HepG2 (cell line): ENCODE measurements around the gene EXOSC6. TPM values are rescaled to one million over a fixed set of nuclear protein-coding genes. Genes with fewer than 3 reads are reported as not detected.

Experiments used
- CENPBD1 ChIP-seq: sonication (generic); formaldehyde crosslinking; IDR thresholded peaks from 2 replicates; pipeline ENCODE4 v1.8.0; 2022; ENCODE audit warnings: missing genetic modification reagents, low read depth, mild to moderate bottlenecking, borderline replicate concordance
- CENPT ChIP-seq: sonication (generic); formaldehyde crosslinking; IDR thresholded peaks from 2 replicates; pipeline ENCODE4 v1.8.0; 2022; ENCODE audit warnings: low read depth, mild to moderate bottlenecking, moderate library complexity, missing genetic modification reagents
- ELK4 ChIP-seq: sonication (generic); formaldehyde crosslinking; IDR thresholded peaks from 2 replicates; pipeline ENCODE4 v1.9.0; 2021; ENCODE audit warnings: missing genetic modification reagents, borderline replicate concordance
- FOXA3 ChIP-seq: IDR thresholded peaks from 2 replicates; pipeline ENCODE4 v1.6.1; 2016; ENCODE audit warnings: missing genetic modification reagents, missing compliant biosample characterization
- FOXJ3 ChIP-seq: sonication (generic); formaldehyde crosslinking; IDR thresholded peaks from 2 replicates; pipeline ENCODE4 v1.4.0; 2020; ENCODE audit warnings: missing genetic modification reagents, mild to moderate bottlenecking, borderline replicate concordance
- FOXO1 ChIP-seq: sonication (generic); formaldehyde crosslinking; IDR thresholded peaks from 2 replicates; pipeline ENCODE4 v1.4.0; 2020; ENCODE audit warnings: missing genetic modification reagents
- HES4 ChIP-seq: sonication (generic); formaldehyde crosslinking; IDR thresholded peaks from 2 replicates; pipeline ENCODE4 v1.9.0; 2021; ENCODE audit warnings: mild to moderate bottlenecking, missing genetic modification reagents, borderline replicate concordance
- HOXA9 ChIP-seq: sonication (generic); formaldehyde crosslinking; IDR thresholded peaks from 2 replicates; pipeline ENCODE4 v1.8.1; 2022; ENCODE audit warnings: missing genetic modification reagents, mild to moderate bottlenecking, moderate library complexity, borderline replicate concordance
- KLF16 ChIP-seq, 2 experiments: sonication (generic) in 1 of 2; formaldehyde crosslinking in 1 of 2; IDR thresholded peaks; 2 replicates each; pipeline versions ENCODE4 v1.6.1 to v1.8.0; 2016 to 2023; ENCODE audit warnings: missing genetic modification reagents in 2 of 2, missing compliant biosample characterization in 1 of 2
- PAF1 ChIP-seq: IDR thresholded peaks from 2 replicates; pipeline ENCODE4 v1.6.1; 2016; ENCODE audit warnings: missing genetic modification reagents, missing compliant biosample characterization
- REXO4 ChIP-seq: sonication (generic); formaldehyde crosslinking; IDR thresholded peaks from 2 replicates; pipeline ENCODE4 v1.8.0; 2022; ENCODE audit warnings: missing genetic modification reagents, mild to moderate bottlenecking, borderline replicate concordance
- SMARCC2 ChIP-seq: fragments of 450-650 bp; IDR thresholded peaks from 2 replicates; pipeline ENCODE4 v1.6.1; 2017; ENCODE audit warnings: antibody characterized with exemption, mild to moderate bottlenecking
- SUZ12 ChIP-seq: fragments of 150-350 bp; IDR thresholded peaks from 2 replicates; pipeline ENCODE4 v1.6.1; 2014; ENCODE audit warnings: low read depth, low read length
- TAF1 ChIP-seq: sonication (generic); formaldehyde crosslinking; IDR thresholded peaks from 2 replicates; pipeline ENCODE4 v1.4.0; 2020; ENCODE audit warnings: missing genetic modification reagents
- TSC22D2 ChIP-seq: sonication (generic); formaldehyde crosslinking; IDR thresholded peaks from 2 replicates; pipeline ENCODE4 v1.5.1; 2020; ENCODE audit warnings: missing genetic modification reagents, mild to moderate bottlenecking, borderline replicate concordance
- YY1 ChIP-seq: IDR thresholded peaks from 2 replicates; pipeline ENCODE4 v1.6.1; 2011; ENCODE audit warnings: low read length, low read depth, moderate library complexity, mild to moderate bottlenecking; ENCODE audit not compliant: insufficient read depth, insufficient replicate concordance
- ZBTB8A ChIP-seq: sonication (generic); formaldehyde crosslinking; IDR thresholded peaks from 2 replicates; pipeline ENCODE4 v1.4.0; 2020; ENCODE audit warnings: mild to moderate bottlenecking, low read depth, missing genetic modification reagents, borderline replicate concordance
- ZFP41 ChIP-seq: sonication (generic); formaldehyde crosslinking; IDR thresholded peaks from 2 replicates; pipeline ENCODE4 v1.4.0; 2020; ENCODE audit warnings: mild to moderate bottlenecking, missing genetic modification reagents, borderline replicate concordance
- ZKSCAN1 ChIP-seq: fragments of 150-350 bp; IDR thresholded peaks from 2 replicates; pipeline ENCODE4 v1.6.1; 2014; ENCODE audit warnings: low read length
- ZNF251 ChIP-seq: sonication (generic); formaldehyde crosslinking; IDR thresholded peaks from 2 replicates; pipeline ENCODE4 v1.9.0; 2021; ENCODE audit warnings: mild to moderate bottlenecking, missing genetic modification reagents
- ZNF3 ChIP-seq: IDR thresholded peaks from 2 replicates; pipeline ENCODE4 v1.7.0; 2017; ENCODE audit warnings: inconsistent platforms
- ZNF331 ChIP-seq: sonication (generic); formaldehyde crosslinking; IDR thresholded peaks from 2 replicates; pipeline ENCODE4 v1.4.0; 2020; ENCODE audit warnings: missing genetic modification reagents
- ZNF430 ChIP-seq: sonication (generic); formaldehyde crosslinking; IDR thresholded peaks from 2 replicates; pipeline ENCODE4 v1.9.0; 2021; ENCODE audit warnings: mild to moderate bottlenecking, missing genetic modification reagents
- ZNF451 ChIP-seq: sonication (generic); formaldehyde crosslinking; IDR thresholded peaks from 2 replicates; pipeline ENCODE4 v1.5.0; 2020; ENCODE audit warnings: mild to moderate bottlenecking, missing genetic modification reagents
- ZNF549 ChIP-seq: sonication (generic); formaldehyde crosslinking; IDR thresholded peaks from 2 replicates; pipeline ENCODE4 v1.5.0; 2020; ENCODE audit warnings: missing genetic modification reagents
- ZNF563 ChIP-seq: sonication (generic); formaldehyde crosslinking; IDR thresholded peaks from 2 replicates; pipeline ENCODE4 v1.8.0; 2022; ENCODE audit warnings: mild to moderate bottlenecking, moderate library complexity, missing genetic modification reagents
- ZNF773 ChIP-seq: sonication (generic); formaldehyde crosslinking; IDR thresholded peaks from 2 replicates; pipeline ENCODE4 v1.4.0; 2020; ENCODE audit warnings: missing genetic modification reagents, borderline replicate concordance
- ZNF776 ChIP-seq: sonication (generic); formaldehyde crosslinking; IDR thresholded peaks from 2 replicates; pipeline ENCODE4 v1.4.0; 2020; ENCODE audit warnings: mild to moderate bottlenecking, missing genetic modification reagents
- ZNF784 ChIP-seq: sonication (generic); formaldehyde crosslinking; IDR thresholded peaks from 2 replicates; pipeline ENCODE4 v1.5.1; 2020; ENCODE audit warnings: missing genetic modification reagents, mild to moderate bottlenecking, borderline replicate concordance
- polyA plus RNA-seq, 8 experiments: library from polyadenylated mRNA; depleted of rRNA in 3 of 8; stranded (reverse) in 7 of 8; unstranded in 1 of 8; fragments of >200 nt; fragmentation: Illumina TruSeq in 4 of 8; extraction: Trizol in 4 of 8; gene quantifications; 2 replicates each; pipeline versions ENCODE4 v1.2.1 to v1.2.3, GENCODE V29; 2011 to 2016; ENCODE audit warnings: low read depth in 4 of 8, missing spikeins in 1 of 8, mixed read lengths in 1 of 8; ENCODE audit not compliant: insufficient read depth in 1 of 8
- total RNA-seq, 5 experiments: library from RNA; depleted of rRNA; stranded (reverse); fragments of >200 nt; fragmentation: Illumina TruSeq; extraction: Trizol; gene quantifications; 2 replicates each; pipeline ENCODE4 v1.2.3, GENCODE V29; 2016; ENCODE audit warnings: low read depth in 1 of 5

The EXOSC6 gene
- total and polyA plus RNA-seq, 2 of the 13 experiments (the other 11 are each of a cell fraction or from before 2014, with no cell fraction given), result 13.1 to 39.9 TPM

DNA sequence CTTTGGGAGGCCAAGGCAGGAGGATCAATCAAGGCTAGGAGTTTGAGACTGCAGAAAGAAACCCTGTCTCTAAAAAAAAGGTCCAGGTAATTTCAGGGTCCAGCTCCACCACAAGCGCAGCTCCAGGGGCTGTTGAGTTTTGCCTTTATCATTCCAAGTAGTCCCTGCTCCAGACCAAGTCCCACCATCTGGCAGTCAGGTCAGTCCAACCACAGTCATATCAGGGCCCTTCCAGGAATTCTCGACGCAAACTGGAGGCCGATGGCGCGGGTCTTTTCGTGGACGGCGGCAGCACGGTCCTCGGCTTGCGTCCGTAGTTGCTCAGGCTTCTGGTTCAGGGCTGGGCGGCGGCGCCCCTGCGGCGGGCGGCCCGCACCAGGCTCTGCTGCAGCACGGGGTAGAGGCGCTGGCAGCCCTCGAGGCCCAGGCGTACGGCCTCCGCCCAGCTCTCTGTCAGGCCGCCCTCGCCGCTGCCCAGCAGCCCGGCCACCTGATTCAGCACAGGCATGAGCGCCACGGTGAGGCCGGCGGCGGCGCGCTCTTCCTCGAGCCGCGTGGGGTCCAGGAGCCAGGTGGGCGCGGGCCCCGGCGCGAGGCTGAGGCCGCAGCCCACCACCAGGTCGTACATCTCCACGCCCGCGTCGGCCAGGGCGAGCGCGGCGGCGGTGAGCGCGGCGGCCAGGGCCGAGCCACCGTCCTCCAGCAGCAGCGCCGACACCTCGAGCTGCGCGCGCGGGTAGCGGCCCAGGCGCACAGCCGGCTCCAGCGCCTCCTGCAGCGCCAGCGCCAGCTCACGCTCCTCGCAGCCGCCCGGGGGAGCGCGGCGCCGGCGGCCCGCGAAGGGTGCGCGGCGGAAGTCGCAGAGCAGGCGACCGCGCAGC lies 752 bp downstream of the EXOSC6 start (continued):
- TF ChIP-seq ZNF549 (CRISPR knock-in tag), result no peak
- TF ChIP-seq ZKSCAN1, result no peak
- 0 out of 2 replicates have a peak, but pooled peaks have one; percentile 58 for TF ChIP-seq FOXO1 (CRISPR knock-in tag)
- no peak; the same call in 1 of the 2 replicates for TF ChIP-seq CENPT
- no peak for TF ChIP-seq SMARCC2
- TF ChIP-seq ZNF451, result no peak; the same call in none of the 2 replicates
- no peak; the same call in none of the 2 replicates for TF ChIP-seq ZNF773 (CRISPR knock-in tag)
- peak; percentile 87; the same call in 1 of the 2 replicates for TF ChIP-seq ZNF776
- TF ChIP-seq ZNF3 (CRISPR knock-in tag), result no peak
- no peak for TF ChIP-seq YY1
- TF ChIP-seq HES4 (CRISPR knock-in tag), result peak; percentile 91; the same call in 1 of the 2 replicates
- TF ChIP-seq PAF1, result no peak; the same call in 1 of the 2 replicates
- no peak for TF ChIP-seq TSC22D2
- TF ChIP-seq ZFP41 (CRISPR knock-in tag), result no peak
- no peak for TF ChIP-seq TAF1
- no peak; the same call in 1 of the 2 replicates for TF ChIP-seq CENPBD1 (CRISPR knock-in tag)
- peak; percentile 66 for TF ChIP-seq ZNF784 (CRISPR knock-in tag)
- TF ChIP-seq FOXA3 (CRISPR knock-in tag), result no peak
- TF ChIP-seq SUZ12, result no peak
- peak in 1 of 2 experiments; percentile 74; a peak in 1 of 4 replicates for TF ChIP-seq KLF16 (CRISPR knock-in tag; IDR thresholded peaks at IDR 0.05)
- TF ChIP-seq FOXJ3 (CRISPR knock-in tag), result no peak
- peak; percentile 89; the same call in 1 of the 2 replicates for TF ChIP-seq ZNF563
- TF ChIP-seq ELK4 (CRISPR knock-in tag), result no peak
- peak; percentile 18; the same call in 1 of the 2 replicates for TF ChIP-seq HOXA9 (CRISPR knock-in tag)
- no peak for TF ChIP-seq ZBTB8A (CRISPR knock-in tag)
- no peak; the same call in 1 of the 2 replicates for TF ChIP-seq ZNF430
- TF ChIP-seq ZNF331 (CRISPR knock-in tag), result peak; percentile 86
- no peak for TF ChIP-seq ZNF251 (CRISPR knock-in tag)
- TF ChIP-seq REXO4 (CRISPR knock-in tag), result no peak
